H1 (cell line): ENCODE data around the gene THADA. TPM values are rescaled to one million over a fixed set of nuclear protein-coding genes. Genes with fewer than 3 reads are reported as not detected.

Experiments used
- BRCA1 ChIP-seq: IDR thresholded peaks from 2 replicates; pipeline ENCODE4 v1.6.1; 2012; ENCODE audit warnings: low read depth, low read length, improper control_type of control experiment
- CBX5 ChIP-seq: fragments of 300-800, 300-1000 bp; sonication (generic); IDR thresholded peaks from 2 replicates; pipeline ENCODE4 v1.7.1; 2016; ENCODE audit warnings: antibody characterized with exemption, low read length, low read depth
- CHD1 ChIP-seq: IDR thresholded peaks from 2 replicates; pipeline ENCODE4 v1.6.1; 2012; ENCODE audit warnings: low read depth, low read length, improper control_type of control experiment
- E2F6 ChIP-seq: IDR thresholded peaks from 2 replicates; pipeline ENCODE4 v1.6.1; 2012; ENCODE audit warnings: inconsistent platforms
- EGR1 ChIP-seq: IDR thresholded peaks from 2 replicates; pipeline ENCODE4 v1.6.1; 2011; ENCODE audit warnings: low read depth, low read length, borderline replicate concordance
- EZH2 ChIP-seq: fragments of 200-600 bp; sonication (generic); IDR thresholded peaks from 2 replicates; pipeline ENCODE4 v1.7.1; 2012; ENCODE audit warnings: low read depth, mild to moderate bottlenecking, moderate library complexity, low read length, inconsistent platforms; ENCODE audit not compliant: severe bottlenecking
- GTF2F1 ChIP-seq: IDR thresholded peaks from 2 replicates; pipeline ENCODE4 v1.6.1; 2012; ENCODE audit warnings: low read depth, low read length, improper control_type of control experiment, borderline replicate concordance
- HDAC6 ChIP-seq: IDR thresholded peaks from one replicate; pipeline ENCODE4 v1.7.1; 2012; ENCODE audit warnings: low read depth, mild to moderate bottlenecking, inconsistent platforms, low read length, moderate library complexity
- JUN ChIP-seq: IDR thresholded peaks from 2 replicates; pipeline ENCODE4 v1.6.1; 2011; ENCODE audit warnings: low read depth, mild to moderate bottlenecking, improper control_type of control experiment, low read length
- NANOG ChIP-seq: IDR thresholded peaks from 2 replicates; pipeline ENCODE4 v1.6.1; 2011; ENCODE audit warnings: low read length, low read depth, mild to moderate bottlenecking, inconsistent platforms; ENCODE audit not compliant: insufficient read depth, poor library complexity, severe bottlenecking
- RNF2 ChIP-seq: fragments of 200-900, 300-1000 bp; sonication (generic); IDR thresholded peaks from 2 replicates; pipeline ENCODE4 v1.7.1; 2016; ENCODE audit warnings: borderline replicate concordance, low read depth, mild to moderate bottlenecking, antibody characterized with exemption, low read length; ENCODE audit not compliant: poor library complexity, severe bottlenecking; ENCODE audit errors: missing control alignments
- SP1 ChIP-seq: IDR thresholded peaks from 2 replicates; pipeline ENCODE4 v1.6.1; 2011; ENCODE audit warnings: low read depth, low read length
- SRF ChIP-seq: IDR thresholded peaks from 2 replicates; pipeline ENCODE4 v1.6.1; 2011; ENCODE audit warnings: mild to moderate bottlenecking, low read depth, low read length, moderate library complexity
- SUZ12 ChIP-seq: fragments of 200-600 bp; sonication (generic); IDR thresholded peaks from 2 replicates; pipeline ENCODE4 v1.6.1; 2012; ENCODE audit warnings: mild to moderate bottlenecking, inconsistent platforms, low read length, moderate library complexity, mixed read lengths
- TAF7 ChIP-seq: optimal IDR thresholded peaks from 2 replicates; pipeline ENCODE3; 2011; ENCODE audit warnings: low read depth, mild to moderate bottlenecking, inconsistent platforms, low read length, moderate library complexity, borderline replicate concordance
- polyA plus RNA-seq, 7 experiments: library from polyadenylated mRNA; depleted of rRNA in 3 of 7; stranded (reverse) in 5 of 7; unstranded in 2 of 7; fragments of >200 nt in 5 of 7; fragments of 200-250 nt in 2 of 7; gene quantifications; 1 replicate in 5 of 7; 2 replicates in 1 of 7; 4 replicates in 1 of 7; pipeline versions ENCODE4 v1.2.1 to v1.2.3, GENCODE V29; 2011 to 2013; ENCODE audit warnings: missing spikeins in 2 of 7, mixed read lengths in 2 of 7
- total RNA-seq: library from RNA; stranded (reverse); fragmentation: NEBNext Ultra II Directional; extraction: Animal tissue kit (Norgen Biotek cat#: 25700); gene quantifications from 2 replicates; pipeline ENCODE4 v1.2.1, GENCODE V29; 2021

Gene THADA
- total and polyA plus RNA-seq, 2 of the 8 experiments (the other 6 are each of a cell fraction or from before 2014, with no cell fraction given) = 22.4 to 26.8 TPM

GRCh38 chr2:43221763-43222474 is 373.9 kb downstream of the THADA start (continued):
- TF ChIP-seq RNF2 (no peak), GTF2F1 (no peak), EGR1 (no peak), EZH2 (no peak), JUN (no peak), TAF7 (peak; percentile 51), HDAC6 (no peak), SUZ12 (no peak), CBX5 (no peak), SRF (no peak), SP1 (no peak), E2F6 (no peak), BRCA1 (no peak), CHD1 (no peak), NANOG (no peak)
